Natural killer cell (primary cell): ENCODE measurements around the gene SLX4IP. TPM values are rescaled to one million over a fixed set of nuclear protein-coding genes. Genes with fewer than 3 reads are reported as not detected.

Experiments
- ATAC-seq, 3 donors: fragments of 150-1000 bp in 2 of 3; fragments of 200-7000 bp in 1 of 3; cut with Tn5 transposase; 1 replicate in 1 of 3; 2 replicates in 2 of 3; pipeline ENCODE4 v1.10.0; 2021; ENCODE audit warnings: mild to moderate bottlenecking in 2 of 3, moderate library complexity in 2 of 3
- DNase-seq, 2 donors: peaks; one replicate each; pipeline versions ENCODE4 v3.0.0 to v3.0.0-alpha.2; 2013 to 2021; ENCODE audit warnings: mixed read lengths in 1 of 2
- H3K27ac ChIP-seq: one replicate; pipeline ENCODE4 v1.5.1; 2013; ENCODE audit warnings: mild to moderate bottlenecking, low read length
- H3K27me3 ChIP-seq: one replicate; pipeline ENCODE4 v1.6.1; 2013; ENCODE audit warnings: low read length; ENCODE audit not compliant: control insufficient read depth, insufficient read depth
- H3K36me3 ChIP-seq: one replicate; pipeline ENCODE4 v1.6.1; 2013; ENCODE audit warnings: low read length; ENCODE audit not compliant: control insufficient read depth, insufficient read depth
- H3K4me1 ChIP-seq: one replicate; pipeline ENCODE4 v1.6.1; 2013; ENCODE audit warnings: low read length; ENCODE audit not compliant: control insufficient read depth, insufficient read depth
- H3K4me3 ChIP-seq: one replicate; pipeline ENCODE4 v1.5.1; 2013; ENCODE audit warnings: low read length
- H3K9me3 ChIP-seq: one replicate; pipeline ENCODE4 v1.6.1; 2013; ENCODE audit warnings: low read length; ENCODE audit not compliant: control insufficient read depth, insufficient read depth
- H3K27ac Mint-ChIP-seq, 2 donors: one replicate each; pipeline ENCODE4 v1.8.0; 2022; ENCODE audit warnings: mild to moderate bottlenecking in 2 of 2, mixed read lengths in 2 of 2, moderate library complexity in 1 of 2
- H3K27me3 Mint-ChIP-seq, 2 donors: one replicate each; pipeline ENCODE4 v1.8.0; 2022; ENCODE audit warnings: low read depth in 2 of 2, mixed read lengths in 2 of 2
- H3K36me3 Mint-ChIP-seq: one replicate; pipeline ENCODE4 v1.8.0; 2022; ENCODE audit warnings: mixed read lengths
- H3K4me1 Mint-ChIP-seq, 2 donors: one replicate each; pipeline ENCODE4 v1.8.0; 2022; ENCODE audit warnings: mixed read lengths in 2 of 2
- H3K4me3 Mint-ChIP-seq: one replicate; pipeline ENCODE4 v1.8.0; 2022; ENCODE audit warnings: mild to moderate bottlenecking, moderate library complexity, mixed read lengths
- H3K9me3 Mint-ChIP-seq, 2 donors: one replicate each; pipeline ENCODE4 v1.8.0; 2022; ENCODE audit warnings: mixed read lengths in 2 of 2
- CTCF ChIP-seq: fragments of 200-600 bp; IDR thresholded peaks from one replicate; pipeline ENCODE4 v1.8.0; 2022; ENCODE audit warnings: antibody characterized with exemption
- WGBS: methylation state at CpG from one replicate; pipeline ENCODE4 v1.1.7; 2013; ENCODE audit warnings: missing lambda C conversion rate; ENCODE audit not compliant: insufficient coverage; 5-methylcytosine and 5-hydroxymethylcytosine counted together
- intact Hi-C: fragments of 100-400 bp; cut with micrococcal nuclease; formaldehyde crosslinking; loops from one replicate; pipeline ENCODE4 v1.14.2; 2022
- total RNA-seq, 4 donors: library from RNA; stranded (reverse); fragments of 120-200 nt in 1 of 4; gene quantifications; one replicate each; pipeline versions ENCODE4 v1.2.3 to v1.2.4, GENCODE V29; 2013 to 2022

The SLX4IP gene
- total RNA-seq, 3 donors from 2014 or later (not counting 1 experiment from before 2014, with no cell fraction given) = 2.9 to 5.5 (median 5.2) TPM

- ATAC-seq (no peak), DNase-seq (no peak)
- Mint-ChIP-seq H3K27ac (no peak overlapping the region), H3K4me3 (no peak overlapping the region), H3K27me3 (no peaks in the 10 kb centered on the region), H3K36me3 (no peaks in the 10 kb centered on the region), H3K9me3 (no peaks in the 10 kb centered on the region), H3K4me1 (peaks cover 35 to 37% of the 10 kb centered on the region in 2 donors)
- Histone ChIP-seq H3K4me3 (no peak overlapping the region), H3K36me3 (no peaks in the 10 kb centered on the region), H3K27me3 (no peaks in the 10 kb centered on the region), H3K27ac (no peak overlapping the region), H3K4me1 (peaks cover 18% of the 10 kb centered on the region), H3K9me3 (no peaks in the 10 kb centered on the region)
- intact Hi-C loops = loop anchor here (5.0 kb wide), 2 partner anchors 42 to 653 kb away; no protein-coding TSS in a partner anchor
- no CpG with 5 or more reads among the region's 2 CpGs for WGBS
- TF ChIP-seq CTCF = no peak
Measured at GRCh38 chr20:10554285-10554684, 119.2 kb downstream of the SLX4IP start.

- intact Hi-C loops = loop anchor here (5.0 kb wide), 1 partner anchor 117 kb away; the partner anchor contains the start of gene JAG1
- peaks cover 25 to 26% of the 10 kb centered on the region in 2 donors for H3K4me1 Mint-ChIP-seq
- H3K4me3 Mint-ChIP-seq = no peak overlapping the region
- H3K27ac ChIP-seq = no peak overlapping the region
- DNase-seq (no peak), ATAC-seq (no peak)
- H3K27me3 Mint-ChIP-seq = no peaks in the 10 kb centered on the region
- TF ChIP-seq CTCF = no peak
- no peaks in the 10 kb centered on the region for H3K27me3 ChIP-seq
- no peak overlapping the region for H3K27ac Mint-ChIP-seq
- H3K9me3 ChIP-seq = no peaks in the 10 kb centered on the region
- no peaks in the 10 kb centered on the region for H3K36me3 Mint-ChIP-seq
- H3K4me3 ChIP-seq = no peak overlapping the region
- 89% methylated on average over 1 of the region's 3 CpGs for WGBS
- no peaks in the 10 kb centered on the region for H3K9me3 Mint-ChIP-seq
- no peaks in the 10 kb centered on the region for H3K36me3 ChIP-seq
- H3K4me1 ChIP-seq = peaks cover 10% of the 10 kb centered on the region
Measured at GRCh38 chr20:10555393-10555792, 120.3 kb downstream of the SLX4IP start.

GRCh38 chr20:10555865-10556308, 120.8 kb downstream of the SLX4IP start:
- DNase-seq (no peak), ATAC-seq (no peak)
- Mint-ChIP-seq H3K4me1 (peaks cover 21% of the 10 kb centered on the region in 2 donors), H3K36me3 (no peaks in the 10 kb centered on the region), H3K4me3 (no peak overlapping the region), H3K9me3 (no peaks in the 10 kb centered on the region), H3K27ac (no peak overlapping the region), H3K27me3 (no peaks in the 10 kb centered on the region)
- no peaks in the 10 kb centered on the region for H3K9me3 ChIP-seq
- H3K27me3 ChIP-seq = no peaks in the 10 kb centered on the region
- no peak overlapping the region for H3K27ac ChIP-seq
- H3K36me3 ChIP-seq = no peaks in the 10 kb centered on the region
- intact Hi-C loops = loop anchor here (5.0 kb wide), 1 partner anchor 116 kb away; the partner anchor contains the start of gene JAG1
- H3K4me3 ChIP-seq = no peak overlapping the region
- no peak for TF ChIP-seq CTCF
- H3K4me1 ChIP-seq = peaks cover 5% of the 10 kb centered on the region
- WGBS = 94% methylated on average over 5 of the region's 5 CpGs

GRCh38 chr20:10556519-10557083, 121.5 kb downstream of the SLX4IP start:
- no peak overlapping the region for H3K4me3 Mint-ChIP-seq
- 94% methylated on average over 2 of the region's 2 CpGs for WGBS
- no peaks in the 10 kb centered on the region for H3K36me3 Mint-ChIP-seq
- no peak for TF ChIP-seq CTCF
- DNase-seq (no peak), ATAC-seq (no peak)
- peaks cover 14 to 18% of the 10 kb centered on the region in 2 donors for H3K4me1 Mint-ChIP-seq
- Histone ChIP-seq H3K4me3 (no peak overlapping the region), H3K9me3 (no peaks in the 10 kb centered on the region), H3K27ac (no peak overlapping the region), H3K27me3 (no peaks in the 10 kb centered on the region), H3K36me3 (no peaks in the 10 kb centered on the region), H3K4me1 (peaks cover 4% of the 10 kb centered on the region)
- H3K9me3 Mint-ChIP-seq = no peaks in the 10 kb centered on the region
- intact Hi-C loops = loop anchor here (5.0 kb wide), 1 partner anchor 116 kb away; the partner anchor contains the start of gene JAG1
- no peaks in the 10 kb centered on the region for H3K27me3 Mint-ChIP-seq
- no peak overlapping the region for H3K27ac Mint-ChIP-seq
